Neuron (in vitro differentiated cells): ENCODE measurements around the gene PITPNM3.

ENCODE experiments used
- H2AFZ ChIP-seq: one replicate; pipeline ENCODE4 v1.6.1; 2013; ENCODE audit warnings: low read depth, mild to moderate bottlenecking, inconsistent platforms, low read length, moderate library complexity
- H3K27me3 ChIP-seq: one replicate; pipeline ENCODE4 v1.6.1; 2013; ENCODE audit warnings: low read length; ENCODE audit not compliant: insufficient read depth
- H3K36me3 ChIP-seq: one replicate; pipeline ENCODE4 v1.6.1; 2013; ENCODE audit warnings: low read length; ENCODE audit not compliant: insufficient read depth
- H3K4me1 ChIP-seq: one replicate; pipeline ENCODE4 v1.6.1; 2013; ENCODE audit warnings: low read length; ENCODE audit not compliant: insufficient read depth
- H3K4me3 ChIP-seq: 2 replicates; pipeline ENCODE4 v1.5.1; 2013; ENCODE audit warnings: mild to moderate bottlenecking, low read length, moderate library complexity
- H3K9me3 ChIP-seq: one replicate; pipeline ENCODE4 v1.6.1; 2013; ENCODE audit warnings: low read length

The PITPNM3 gene

GRCh38 chr17:6470146-6470718 is 86.1 kb downstream of the PITPNM3 start:
- no peaks in the 10 kb centered on the region for H3K4me1 ChIP-seq
- H2AFZ ChIP-seq: no peak overlapping the region
- H3K36me3 ChIP-seq: no peaks in the 10 kb centered on the region
- H3K9me3 ChIP-seq: no peaks in the 10 kb centered on the region
- H3K27me3 ChIP-seq: no peaks in the 10 kb centered on the region
- H3K4me3 ChIP-seq: no peak overlapping the region

- Histone ChIP-seq H3K4me1 (no peaks in the 10 kb centered on the region), H3K27me3 (no peaks in the 10 kb centered on the region), H3K4me3 (no peak overlapping the region), H3K9me3 (no peaks in the 10 kb centered on the region), H3K36me3 (no peaks in the 10 kb centered on the region), H2AFZ (no peak overlapping the region)
These were observed 88.1 kb downstream of the PITPNM3 start for GRCh38 chr17:6468051-6468790.

GRCh38 chr17:6467567-6467966 is 88.8 kb downstream of the PITPNM3 start:
- Histone ChIP-seq H3K4me3 (no peak overlapping the region), H3K36me3 (no peaks in the 10 kb centered on the region), H3K27me3 (no peaks in the 10 kb centered on the region), H3K9me3 (no peaks in the 10 kb centered on the region), H3K4me1 (no peaks in the 10 kb centered on the region), H2AFZ (no peak overlapping the region)

- no peaks in the 10 kb centered on the region for H3K36me3 ChIP-seq
- H3K27me3 ChIP-seq: no peaks in the 10 kb centered on the region
- H3K4me1 ChIP-seq: peaks cover 7% of the 10 kb centered on the region
- no peaks in the 10 kb centered on the region for H3K9me3 ChIP-seq
- no peak overlapping the region for H3K4me3 ChIP-seq
- no peak overlapping the region for H2AFZ ChIP-seq
These were observed 91.0 kb downstream of the PITPNM3 start for GRCh38 chr17:6465206-6466003.

- Histone ChIP-seq H3K9me3 (no peaks in the 10 kb centered on the region), H3K27me3 (no peaks in the 10 kb centered on the region), H3K36me3 (no peaks in the 10 kb centered on the region), H3K4me3 (no peak overlapping the region), H2AFZ (no peak overlapping the region), H3K4me1 (peaks cover 7% of the 10 kb centered on the region)
These were observed 91.8 kb downstream of the PITPNM3 start for GRCh38 chr17:6464446-6465041.

GRCh38 chr17:6463616-6464445 is 92.5 kb downstream of the PITPNM3 start:
- Histone ChIP-seq H3K36me3 (no peaks in the 10 kb centered on the region), H2AFZ (no peak overlapping the region), H3K9me3 (no peaks in the 10 kb centered on the region), H3K4me1 (peaks cover 7% of the 10 kb centered on the region), H3K27me3 (no peaks in the 10 kb centered on the region), H3K4me3 (no peak overlapping the region)

- Histone ChIP-seq H3K9me3 (no peaks in the 10 kb centered on the region), H3K4me3 (no peak overlapping the region), H3K4me1 (peaks cover 7% of the 10 kb centered on the region), H2AFZ (no peak overlapping the region), H3K36me3 (no peaks in the 10 kb centered on the region), H3K27me3 (no peaks in the 10 kb centered on the region)
These were observed 93.7 kb downstream of the PITPNM3 start for GRCh38 chr17:6462692-6463091.

- H3K9me3 ChIP-seq: no peaks in the 10 kb centered on the region
- H3K4me1 ChIP-seq: peaks cover 11% of the 10 kb centered on the region
- no peaks in the 10 kb centered on the region for H3K27me3 ChIP-seq
- no peak overlapping the region for H2AFZ ChIP-seq
- H3K36me3 ChIP-seq: no peaks in the 10 kb centered on the region
- H3K4me3 ChIP-seq: no peak overlapping the region
These were observed 94.4 kb downstream of the PITPNM3 start for GRCh38 chr17:6461792-6462524.

GRCh38 chr17:6461246-6461645 is 95.1 kb downstream of the PITPNM3 start:
- no peaks in the 10 kb centered on the region for H3K36me3 ChIP-seq

GRCh38 chr17:6460531-6461161 is 95.7 kb downstream of the PITPNM3 start:
- no peaks in the 10 kb centered on the region for H3K36me3 ChIP-seq
- H2AFZ ChIP-seq: no peak overlapping the region
- no peaks in the 10 kb centered on the region for H3K9me3 ChIP-seq
- no peaks in the 10 kb centered on the region for H3K27me3 ChIP-seq
- no peak overlapping the region for H3K4me3 ChIP-seq
- H3K4me1 ChIP-seq: peaks cover 15% of the 10 kb centered on the region

More at GRCh38 chr17:6461246-6461645, 95.1 kb downstream of the PITPNM3 start:
- no peak overlapping the region for H2AFZ ChIP-seq
- H3K4me1 ChIP-seq: peaks cover 15% of the 10 kb centered on the region
- H3K27me3 ChIP-seq: no peaks in the 10 kb centered on the region
- H3K9me3 ChIP-seq: no peaks in the 10 kb centered on the region
- H3K4me3 ChIP-seq: no peak overlapping the region

GRCh38 chr17:6458460-6458950 is 97.8 kb downstream of the PITPNM3 start:
- Histone ChIP-seq H3K4me1 (peaks cover 15% of the 10 kb centered on the region), H3K9me3 (no peaks in the 10 kb centered on the region), H3K36me3 (no peaks in the 10 kb centered on the region), H2AFZ (no peak overlapping the region), H3K27me3 (no peaks in the 10 kb centered on the region), H3K4me3 (no peak overlapping the region)
